GM18519 (cell line): ENCODE measurements around the gene IL7R.
A peak's percentile ranks its signal among the peaks of the same experiment; 100 is the strongest.
"Not testable (repeated sequence)": the region's sequence is repeated elsewhere in the genome, so short reads cannot be mapped to it uniquely, and the experiment has no call there.

Experiments used
- ATAC-seq: cut with Tn5 transposase; IDR thresholded peaks from one replicate; pipeline ENCODE4 v1.9.1; 2021; ENCODE audit warnings: mild to moderate bottlenecking, moderate library complexity; ENCODE audit not compliant: unreplicated experiment, low FRiP score

The IL7R gene

GRCh38 chr5:35838370-35839042, 18.2 kb upstream of the IL7R start:
- ATAC-seq, result no peak

DNA sequence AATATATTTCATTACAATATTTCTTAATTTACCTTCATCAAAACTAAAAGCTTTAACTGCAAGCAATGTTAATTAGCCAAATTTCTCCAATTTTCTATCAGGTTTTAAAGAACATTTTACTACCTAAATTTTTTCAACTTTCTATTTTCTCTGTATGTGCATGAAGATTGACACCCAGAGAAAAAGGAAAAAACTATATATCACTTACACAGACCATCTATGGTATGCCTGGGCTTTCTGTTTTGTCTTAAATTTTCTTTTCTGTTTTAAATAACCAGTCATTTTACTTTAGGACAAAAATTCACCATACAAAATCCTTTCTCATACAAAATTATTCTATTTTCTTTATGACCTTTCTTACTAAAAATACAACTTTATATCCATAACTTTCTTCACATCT, 13.8 kb upstream of the IL7R start:
- no peak for ATAC-seq

GRCh38 chr5:35845508-35845907, 11.2 kb upstream of the IL7R start:
- ATAC-seq, result not testable (repeated sequence)

- no peak for ATAC-seq
These were observed 9.2 kb upstream of the IL7R start for GRCh38 chr5:35847491-35847890.

- ATAC-seq, result no peak
These were observed 8.7 kb upstream of the IL7R start for GRCh38 chr5:35847961-35848360.

DNA sequence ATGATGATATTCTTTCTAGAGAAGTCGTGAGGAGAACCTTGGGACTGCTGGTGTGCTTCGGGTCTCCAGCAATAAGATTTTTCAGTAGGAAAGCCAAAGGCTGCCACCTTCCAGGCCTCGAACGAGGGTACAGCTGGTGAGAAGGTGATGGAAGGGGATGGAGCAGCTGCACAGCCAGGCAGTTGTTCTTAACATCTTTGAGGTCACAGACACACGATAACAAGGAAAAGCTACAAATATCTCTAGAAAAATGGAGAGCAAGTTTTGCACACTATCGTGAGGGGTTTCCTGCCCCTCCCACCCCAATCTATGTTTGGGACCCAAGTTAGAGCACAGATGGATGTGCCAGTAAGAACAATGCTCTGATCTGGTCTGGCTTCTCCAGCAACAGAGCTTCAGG, 6.8 kb upstream of the IL7R start:
- no peak for ATAC-seq

DNA sequence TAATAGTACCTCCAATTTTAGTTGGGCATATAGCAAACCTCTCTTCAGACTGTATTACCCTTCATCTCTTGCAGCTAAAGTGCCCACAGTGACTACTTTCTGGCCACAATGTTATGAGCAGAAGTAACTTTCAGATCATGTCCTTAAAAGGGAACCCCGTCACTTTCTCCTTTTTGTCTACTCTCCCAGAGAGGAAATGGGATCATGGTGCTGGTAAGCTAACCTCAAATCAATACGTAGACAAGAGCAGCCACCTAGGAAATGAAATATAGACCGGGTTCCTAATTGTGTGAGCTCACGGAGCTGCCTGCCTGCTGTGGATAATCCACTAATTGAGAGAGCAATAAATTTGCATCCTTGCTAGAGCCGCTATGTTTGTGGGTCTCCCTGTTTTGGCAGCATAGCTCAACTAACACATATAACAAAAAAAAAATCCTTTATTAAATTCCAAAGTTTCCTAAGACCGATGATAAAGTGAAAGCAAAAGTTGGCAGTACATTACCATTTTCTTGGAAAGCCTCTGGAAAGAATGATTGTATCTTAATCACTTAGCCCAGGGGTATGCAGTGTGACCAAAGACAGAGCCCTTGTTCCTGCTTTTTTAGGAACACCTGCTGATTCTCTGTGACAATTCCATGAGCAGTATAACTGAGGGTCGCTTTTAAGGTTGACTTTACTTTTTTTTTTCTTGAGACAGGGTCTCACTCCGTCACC, 5.6 kb upstream of the IL7R start:
- no peak for ATAC-seq

DNA sequence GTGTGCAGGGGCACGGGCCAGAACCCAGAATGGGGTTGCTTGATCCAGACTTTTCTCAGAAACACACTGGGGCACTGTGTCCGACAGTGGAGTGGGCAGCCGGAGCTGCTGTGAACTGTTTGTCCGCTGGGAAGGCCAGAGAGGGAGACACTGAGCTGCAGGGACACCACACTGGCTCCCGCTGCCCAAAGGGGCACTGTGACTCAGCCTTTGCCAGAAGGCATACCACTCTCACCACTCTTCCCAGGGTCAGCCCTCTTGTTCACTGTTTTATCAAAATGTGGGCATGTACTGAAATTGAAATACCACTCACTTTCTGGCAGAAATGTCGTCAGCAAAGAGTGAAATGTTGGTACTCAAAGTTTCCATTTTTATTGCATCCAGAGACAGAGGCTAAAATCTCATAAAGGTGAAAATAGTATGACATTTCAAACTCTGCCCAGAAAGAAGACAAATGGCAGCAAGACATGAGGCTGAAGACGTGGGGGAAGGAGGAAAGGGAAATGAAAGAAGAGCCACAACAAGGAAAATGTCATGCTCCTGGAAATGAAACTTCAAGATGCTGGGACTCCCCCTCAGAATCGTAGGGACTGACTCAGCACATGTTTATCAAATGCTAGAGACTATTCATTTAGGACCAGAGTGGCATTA, 4.5 kb upstream of the IL7R start:
- no peak for ATAC-seq

DNA sequence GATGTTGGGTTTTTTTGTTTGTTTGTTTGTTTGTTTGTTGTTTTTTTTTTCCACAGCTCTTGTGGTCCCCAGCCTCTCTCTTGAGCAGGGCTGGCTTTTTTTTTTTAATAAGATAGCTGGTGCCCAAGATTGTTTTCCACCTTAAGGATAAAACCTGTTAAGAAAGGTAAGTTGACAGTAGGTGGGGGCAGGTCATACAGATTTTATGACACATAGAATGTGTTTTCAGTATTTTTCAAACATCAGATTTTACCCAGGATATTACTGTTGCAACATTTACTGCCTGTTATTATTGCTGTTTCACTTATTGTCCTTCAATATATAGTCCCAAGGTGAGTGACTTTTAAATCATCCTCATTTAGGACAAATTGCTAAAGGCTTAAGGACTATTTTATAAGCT, 3.9 kb upstream of the IL7R start:
- ATAC-seq, result no peak

DNA sequence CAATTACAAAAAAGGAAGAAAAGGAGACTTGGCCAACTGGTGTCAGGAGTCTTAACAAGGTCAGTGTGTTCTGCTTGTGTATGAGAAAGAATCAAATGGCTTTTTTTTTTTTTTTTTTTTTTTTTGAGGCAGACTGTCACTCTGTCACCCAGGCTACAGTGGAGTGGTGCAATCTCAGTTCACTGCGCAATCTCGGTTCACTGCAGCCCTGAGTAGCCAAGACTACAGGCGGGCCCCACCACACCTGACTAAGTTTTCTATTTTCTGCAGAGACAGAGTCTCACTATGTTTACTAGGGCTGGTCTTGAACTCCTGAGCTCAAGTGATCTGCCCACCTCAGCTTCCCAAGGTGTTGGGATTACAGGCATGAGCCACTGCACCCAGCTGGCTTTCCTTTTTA, 3.1 kb upstream of the IL7R start:
- no peak for ATAC-seq

DNA sequence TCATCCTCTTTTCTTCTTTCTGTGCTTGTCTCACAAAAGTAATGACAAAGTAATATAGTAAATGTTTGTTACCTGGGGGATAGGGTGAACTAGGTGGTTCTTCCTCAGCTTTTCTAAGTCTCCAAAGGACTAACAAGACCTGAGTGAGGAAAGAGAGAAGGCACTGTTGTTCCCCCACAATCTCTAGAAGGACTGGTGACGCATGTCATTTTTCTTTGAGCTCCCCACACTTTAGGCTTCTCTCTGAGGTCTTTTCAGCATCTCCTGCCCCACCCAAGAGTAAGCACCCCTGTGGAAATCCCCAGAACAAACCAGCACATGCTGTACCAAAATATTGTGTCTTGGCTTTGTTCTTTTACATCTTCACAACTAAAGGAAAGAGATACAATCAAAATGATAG, 2.4 kb upstream of the IL7R start:
- no peak for ATAC-seq

DNA sequence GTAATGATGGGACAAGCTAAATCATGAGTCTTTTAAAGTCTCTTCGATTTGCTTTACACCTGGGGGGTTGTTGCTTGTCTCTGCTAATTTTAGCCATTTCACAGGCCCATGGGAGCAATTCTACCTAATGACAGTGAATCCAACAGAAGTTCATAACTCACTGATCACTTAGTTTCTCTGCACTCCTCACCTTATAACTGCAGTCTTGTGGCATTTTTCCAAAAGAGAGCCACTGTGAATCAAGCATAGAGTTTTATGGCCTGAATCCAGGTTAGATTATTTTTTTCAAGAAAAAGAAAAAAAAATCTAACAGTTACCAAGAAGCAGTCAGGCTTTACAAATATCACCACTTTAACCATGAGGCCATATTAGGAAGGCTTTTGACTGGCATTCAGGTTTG, 1.5 kb upstream of the IL7R start:
- ATAC-seq, result no peak

DNA sequence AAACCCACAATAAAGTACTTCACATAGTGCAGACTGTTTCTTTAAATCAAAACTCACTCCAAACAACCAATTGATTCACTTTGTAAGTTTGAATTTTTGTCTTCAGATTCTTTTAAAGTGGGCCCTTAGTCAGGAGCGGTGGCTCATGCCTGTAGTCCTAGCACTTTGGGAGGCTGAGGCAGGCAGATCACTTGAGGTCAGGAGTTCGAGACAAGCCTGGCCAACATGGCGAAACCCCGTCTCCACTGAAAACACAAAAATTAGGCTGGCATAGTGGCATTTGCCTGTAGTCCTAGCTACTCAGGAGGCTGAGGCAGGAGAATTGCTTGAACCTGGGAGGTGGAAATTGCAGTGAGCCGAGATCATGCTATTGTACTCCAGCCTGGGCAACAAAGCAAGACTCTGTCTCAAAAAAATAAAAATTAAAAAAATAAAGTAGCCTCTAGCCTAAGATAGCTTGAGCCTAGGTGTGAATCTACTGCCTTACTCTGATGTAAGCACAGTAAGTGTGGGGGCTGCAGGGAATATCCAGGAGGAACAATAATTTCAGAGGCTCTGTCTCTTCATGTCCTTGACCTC, 416 bp upstream of the IL7R start:
- ATAC-seq, result not testable (repeated sequence)

- ATAC-seq, result no peak
These were observed 1.0 kb downstream of the IL7R start for GRCh38 chr5:35857606-35858205.

- ATAC-seq, result no peak
These were observed 2.5 kb downstream of the IL7R start for GRCh38 chr5:35859101-35859661.

- ATAC-seq, result no peak
These were observed 4.0 kb downstream of the IL7R start for GRCh38 chr5:35860686-35861085.

GRCh38 chr5:35861718-35862117, 5.0 kb downstream of the IL7R start:
- ATAC-seq, result no peak

DNA sequence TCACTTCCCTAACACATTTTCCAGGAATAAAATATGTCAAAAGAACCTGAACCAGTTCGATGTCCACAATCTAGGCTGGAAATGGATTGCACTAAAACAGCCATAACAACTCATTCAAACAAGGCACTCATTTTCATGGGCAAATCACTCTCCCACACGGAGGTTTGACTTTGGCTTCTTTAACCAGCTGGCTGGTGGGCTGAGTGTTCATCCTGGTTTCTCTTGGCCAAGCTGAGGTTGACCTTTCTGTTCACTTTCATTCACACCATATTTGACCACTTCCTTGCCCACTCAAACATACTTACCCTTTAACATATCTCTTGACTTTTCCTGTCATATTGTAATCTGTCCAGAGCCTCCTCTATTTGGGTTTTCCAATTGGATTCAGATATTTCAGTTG, 5.4 kb downstream of the IL7R start:
- ATAC-seq, result no peak

- ATAC-seq, result peak; percentile 60
These were observed 6.5 kb downstream of the IL7R start for GRCh38 chr5:35863159-35863558.

- ATAC-seq, result no peak
These were observed 11.3 kb downstream of the IL7R start for GRCh38 chr5:35867998-35868397.
